Chondrocyte (in vitro differentiated cells): Measurements from ENCODE around the gene TSPAN3. TPM values are rescaled to one million over a fixed set of nuclear protein-coding genes. Genes with fewer than 3 reads are reported as not detected.

Experiments
- DNase-seq: peaks from one replicate; pipeline ENCODE4 v3.0.0; 2021; ENCODE audit warnings: mixed read lengths, low spot score
- H3K27ac Mint-ChIP-seq: one replicate; pipeline ENCODE4 v1.8.0; 2021; ENCODE audit warnings: mild to moderate bottlenecking, moderate library complexity, mixed read lengths; ENCODE audit not compliant: unreplicated experiment
- H3K27me3 Mint-ChIP-seq: 2 replicates; pipeline ENCODE4 v1.8.0; 2021; ENCODE audit warnings: low read depth, mixed read lengths
- H3K36me3 Mint-ChIP-seq: 2 replicates; pipeline ENCODE4 v1.8.0; 2021; ENCODE audit warnings: low read depth, mixed read lengths
- H3K4me1 Mint-ChIP-seq: 2 replicates; pipeline ENCODE4 v1.8.0; 2021; ENCODE audit warnings: low read depth, mild to moderate bottlenecking, mixed read lengths
- H3K4me3 Mint-ChIP-seq: one replicate; pipeline ENCODE4 v1.8.0; 2021; ENCODE audit warnings: mild to moderate bottlenecking, moderate library complexity, mixed read lengths; ENCODE audit not compliant: unreplicated experiment
- H3K9me3 Mint-ChIP-seq: 2 replicates; pipeline ENCODE4 v1.8.0; 2021; ENCODE audit warnings: low read depth, mixed read lengths
- CTCF ChIP-seq: fragments of 200-600 bp; sonication (generic); IDR thresholded peaks from 2 replicates; pipeline ENCODE4 v1.5.0; 2021; ENCODE audit warnings: antibody characterized with exemption, mild to moderate bottlenecking, moderate library complexity
- total RNA-seq: library from RNA; stranded (reverse); gene quantifications from 3 replicates; pipeline ENCODE4 v1.2.1, GENCODE V29; 2021

Gene TSPAN3
- total RNA-seq, 1 donor from 2014 or later, result 250 TPM

GRCh38 chr15:77099741-77100463, 29.0 kb upstream of the TSPAN3 start:
- Mint-ChIP-seq H3K4me3 (no peak overlapping the region), H3K4me1 (peaks cover 10% of the 10 kb centered on the region), H3K9me3 (no peaks in the 10 kb centered on the region), H3K27me3 (no peaks in the 10 kb centered on the region), H3K27ac (no peak overlapping the region), H3K36me3 (no peaks in the 10 kb centered on the region)
- DNase-seq, result no peak
- no peak for TF ChIP-seq CTCF

DNA sequence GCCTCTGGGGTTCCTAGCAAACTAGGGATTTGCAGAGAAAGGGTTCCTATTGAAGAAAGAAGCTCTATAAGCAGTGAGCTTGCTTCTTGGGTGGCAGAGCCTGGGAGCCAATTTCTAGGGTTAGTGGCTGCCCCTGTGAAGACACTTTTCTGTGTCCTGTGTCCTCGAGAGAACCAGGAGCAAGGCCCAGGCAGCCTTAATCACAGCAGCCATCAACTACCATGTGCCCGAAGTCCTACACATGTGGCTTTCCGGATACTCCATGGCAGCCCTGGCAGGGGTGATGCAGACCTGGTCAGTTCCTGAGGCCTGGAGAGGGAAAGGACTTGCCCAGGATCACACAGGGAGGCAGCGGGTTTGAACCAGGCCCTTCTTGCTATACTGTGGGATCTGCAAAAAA, 27.7 kb upstream of the TSPAN3 start:
- Mint-ChIP-seq H3K4me3 (no peak overlapping the region), H3K27me3 (no peaks in the 10 kb centered on the region), H3K4me1 (peaks cover 6% of the 10 kb centered on the region), H3K27ac (no peak overlapping the region), H3K36me3 (no peaks in the 10 kb centered on the region), H3K9me3 (no peaks in the 10 kb centered on the region)
- TF ChIP-seq CTCF, result no peak
- DNase-seq, result no peak

- H3K4me3 Mint-ChIP-seq, result no peak overlapping the region
- H3K9me3 Mint-ChIP-seq, result no peaks in the 10 kb centered on the region
- no peaks in the 10 kb centered on the region for H3K36me3 Mint-ChIP-seq
- DNase-seq, result no peak
- TF ChIP-seq CTCF, result no peak
- H3K27ac Mint-ChIP-seq, result no peak overlapping the region
- no peaks in the 10 kb centered on the region for H3K27me3 Mint-ChIP-seq
- H3K4me1 Mint-ChIP-seq, result peaks cover 13% of the 10 kb centered on the region
These were observed 27.0 kb upstream of the TSPAN3 start for GRCh38 chr15:77097921-77098320.

- Mint-ChIP-seq H3K36me3 (no peaks in the 10 kb centered on the region), H3K27me3 (no peaks in the 10 kb centered on the region), H3K27ac (no peak overlapping the region), H3K9me3 (no peaks in the 10 kb centered on the region), H3K4me3 (no peak overlapping the region), H3K4me1 (peaks cover 17% of the 10 kb centered on the region)
- no peak for DNase-seq
- no peak for TF ChIP-seq CTCF
These were observed 26.4 kb upstream of the TSPAN3 start for GRCh38 chr15:77097248-77097721.

DNA sequence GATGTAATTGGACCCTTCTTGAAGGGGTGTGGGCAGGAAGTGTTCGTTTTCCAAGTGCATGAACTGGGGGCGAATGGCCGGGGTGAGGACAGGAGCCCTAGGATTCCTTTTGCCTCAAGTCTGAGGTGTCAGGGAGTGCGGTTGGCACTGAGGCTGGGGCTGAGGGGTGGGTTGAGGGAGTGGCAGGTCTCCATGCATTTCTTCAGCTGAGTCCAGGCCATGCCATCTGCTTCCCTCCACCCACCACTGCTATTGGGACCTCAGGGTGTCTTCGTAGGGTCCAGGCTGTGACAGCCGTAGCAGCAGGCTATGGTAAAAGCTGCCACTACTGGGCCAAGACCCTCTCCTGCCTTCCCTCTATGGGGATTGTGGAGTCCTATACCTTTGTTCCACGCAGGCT, 25.6 kb upstream of the TSPAN3 start:
- no peak for DNase-seq

More for the DNA sequence above, 25.6 kb upstream of the TSPAN3 start:
- Mint-ChIP-seq H3K4me1 (peaks cover 17% of the 10 kb centered on the region), H3K9me3 (no peaks in the 10 kb centered on the region), H3K27me3 (no peaks in the 10 kb centered on the region), H3K4me3 (no peak overlapping the region), H3K27ac (no peak overlapping the region), H3K36me3 (no peaks in the 10 kb centered on the region)
- no peak for TF ChIP-seq CTCF
